Measurements from ENCODE around the gene ZNF486.
A peak's percentile ranks its signal among the peaks of the same experiment; 100 is the strongest.
"Not testable (repeated sequence)": the region's sequence is repeated elsewhere in the genome, so short reads cannot be mapped to it uniquely, and the experiment has no call there.

ZNF486 gene

GRCh38 chr19:20221605-20222004 is 54.6 kb downstream of the ZNF486 start:
- DNase-seq (ENCODE audit: low read depth in 2 of 3, low spot score in 2 of 3), result not testable (repeated sequence)

- no peak for DNase-seq (ENCODE audit: low read depth in 2 of 3, low spot score in 2 of 3)
Observed at GRCh38 chr19:20233105-20233504, 66.1 kb downstream of the ZNF486 start.

- no peak for DNase-seq (ENCODE audit: low read depth in 2 of 3, low spot score in 2 of 3)
Observed at GRCh38 chr19:20235156-20235555, 68.1 kb downstream of the ZNF486 start.

DNA sequence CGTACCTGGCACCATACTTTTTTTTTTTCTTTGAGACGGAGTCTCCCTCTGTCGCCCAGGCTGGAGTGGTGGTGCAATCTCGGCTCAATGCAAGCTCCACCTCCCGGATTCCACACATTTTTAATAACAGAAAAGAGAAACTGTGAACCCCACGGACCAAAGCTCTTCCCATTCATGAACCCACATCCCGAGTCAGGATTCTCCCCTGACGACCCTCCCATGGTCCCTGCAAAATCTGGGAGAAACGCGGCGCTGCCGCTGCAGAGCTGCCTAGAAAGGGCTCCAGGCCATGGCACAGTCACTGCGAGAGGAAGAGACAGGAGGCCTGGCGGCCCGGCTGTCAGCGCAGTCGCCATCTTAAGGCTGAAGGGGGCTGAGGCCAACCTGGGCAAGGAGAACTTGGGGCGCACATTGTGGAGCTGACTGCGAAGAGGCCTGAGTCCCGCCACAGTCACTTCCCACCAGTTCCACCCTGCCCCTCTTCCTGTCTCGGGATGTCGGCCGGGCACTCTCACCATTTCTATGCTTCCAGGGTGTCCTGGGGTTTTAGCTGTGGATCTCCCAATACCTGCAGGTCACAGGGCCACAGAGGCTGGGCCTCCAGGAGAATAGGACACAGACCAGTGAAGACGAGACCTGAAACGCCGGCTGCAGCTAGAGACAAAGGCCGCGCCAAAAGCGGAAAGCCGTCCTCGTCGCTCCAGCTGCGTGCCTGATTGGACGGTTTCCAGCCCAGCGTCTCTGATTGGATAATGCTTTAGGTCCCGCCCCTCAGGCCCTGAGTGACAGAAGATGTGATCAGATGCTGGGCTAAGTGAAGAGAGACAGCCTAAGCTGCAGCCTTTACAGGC is 71.0 kb downstream of the ZNF486 start:
- peak; percentile 59 to 71 (median 66) for DNase-seq (ENCODE audit: low read depth in 2 of 3, low spot score in 2 of 3)

- DNase-seq (ENCODE audit: low read depth in 2 of 3, low spot score in 2 of 3), result no peak
Observed at GRCh38 chr19:20243629-20244028, 76.6 kb downstream of the ZNF486 start.

DNA sequence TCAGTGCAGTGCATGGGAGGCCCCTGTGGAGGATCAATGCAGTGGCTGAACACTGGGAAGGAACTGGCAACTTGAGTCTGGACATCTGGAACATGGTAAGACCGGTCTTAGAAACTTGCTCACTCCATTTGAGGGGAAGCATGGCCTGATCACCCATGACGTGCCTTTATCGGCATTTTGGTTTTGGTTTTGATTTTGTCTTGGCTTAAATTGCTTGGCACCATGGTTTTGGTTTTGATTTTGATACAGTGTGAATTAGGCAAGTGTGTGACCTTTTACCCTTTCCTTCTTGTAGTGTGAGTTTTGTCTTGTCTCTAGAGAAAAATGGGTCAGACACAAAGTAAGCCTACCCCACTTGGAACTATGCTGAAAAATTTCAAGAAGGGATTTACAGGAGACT is 77.3 kb downstream of the ZNF486 start:
- no peak for DNase-seq (ENCODE audit: low read depth in 2 of 3, low spot score in 2 of 3)

DNA sequence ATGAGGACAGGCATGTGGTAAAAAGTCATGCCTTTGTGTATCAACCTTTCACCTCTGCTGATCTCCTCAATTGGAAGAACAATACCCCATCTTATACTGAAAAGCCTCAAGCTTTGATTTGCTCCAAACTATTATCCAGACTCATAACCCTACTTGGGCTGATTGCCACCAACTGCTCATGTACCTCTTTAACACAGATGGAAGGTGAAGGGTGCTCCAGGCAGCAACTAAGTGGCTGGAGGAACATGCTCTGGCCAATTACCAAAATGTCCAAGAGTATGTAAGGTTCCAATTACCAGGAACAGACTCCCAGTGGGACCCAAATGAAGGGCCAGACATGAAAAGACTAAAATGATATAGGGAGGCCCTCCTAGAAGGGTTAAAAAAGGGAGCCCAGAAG is 78.3 kb downstream of the ZNF486 start:
- DNase-seq (ENCODE audit: low read depth in 2 of 3, low spot score in 2 of 3), result no peak

DNA sequence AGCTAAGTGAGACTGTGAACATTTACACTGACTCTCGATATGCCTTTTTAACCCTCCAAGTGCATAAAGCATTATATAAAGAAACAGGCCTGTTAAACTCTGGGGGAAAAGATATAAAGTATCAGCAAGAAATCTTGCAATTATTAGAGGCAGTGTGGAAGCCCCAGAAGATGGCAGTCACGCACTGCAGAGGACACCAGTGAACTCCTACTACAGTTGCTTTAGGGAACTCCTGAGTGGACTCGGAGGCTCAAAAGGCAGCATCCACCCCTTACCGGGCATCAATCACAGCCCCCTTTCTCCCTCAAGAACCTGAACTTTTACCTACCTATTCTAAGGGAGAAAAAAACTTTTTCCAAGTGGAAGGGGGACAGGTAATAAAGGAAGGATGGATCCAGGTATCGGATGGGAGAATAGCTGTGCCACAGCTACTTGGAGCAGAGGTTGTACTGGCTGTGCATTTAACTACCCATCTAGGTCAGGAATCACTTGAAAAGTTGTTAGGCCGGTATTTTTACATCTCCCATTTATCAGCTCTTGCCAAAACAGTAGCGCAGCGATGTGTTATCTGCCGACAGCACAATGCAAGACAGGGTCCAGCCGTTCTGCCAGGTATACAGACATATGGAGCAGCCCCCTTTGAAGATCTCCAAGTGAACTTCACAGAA is 80.1 kb downstream of the ZNF486 start:
- no peak for DNase-seq (ENCODE audit: low read depth in 2 of 3, low spot score in 2 of 3)

DNA sequence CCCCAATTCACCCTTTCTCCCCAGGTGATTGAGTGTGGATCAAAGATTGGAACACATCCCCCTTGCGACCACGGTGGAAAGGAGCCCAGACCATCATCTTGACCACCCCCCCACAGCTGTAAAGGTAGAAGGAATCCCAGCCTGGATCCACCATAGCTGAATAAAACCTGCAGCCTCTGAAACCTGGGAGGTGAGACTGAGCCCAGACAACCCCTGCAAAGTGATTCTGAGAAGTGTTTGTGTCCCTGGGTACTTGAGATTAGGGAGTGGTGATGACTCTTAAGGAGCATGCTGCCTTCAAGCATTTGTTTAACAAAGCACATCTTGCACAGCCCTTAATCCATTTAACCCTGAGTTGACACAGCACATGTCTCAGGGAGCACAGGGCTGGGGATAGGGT is 81.2 kb downstream of the ZNF486 start:
- not testable (repeated sequence) for DNase-seq (ENCODE audit: low read depth in 2 of 3, low spot score in 2 of 3)
